PC-9 (cell line): ENCODE results near the gene OR2AT4. TPM values are rescaled to one million over a fixed set of nuclear protein-coding genes. Genes with fewer than 3 reads are reported as not detected.

Experiments used
- BruUV-seq: library from RNA; stranded (reverse); fragments of 400-500 nt; replicated peaks from 2 replicates; lab custom pipeline; 2021; lab: Mats Ljungman, UMichigan
- CTCF ChIA-PET: fragments of 300-600 bp; sonication (Branson Sonifier 250); formaldehyde crosslinking; loops from one replicate; lab custom pipeline; 2022; ENCODE audit warnings: antibody characterized with exemption; lab: Charles Lee
- POLR2A ChIA-PET: fragments of 300-600 bp; sonication (Branson Sonifier 250); formaldehyde crosslinking; loops from one replicate; lab custom pipeline; 2022; ENCODE audit warnings: antibody characterized with exemption; ENCODE audit not compliant: unreplicated experiment; lab: Charles Lee
- DNase-seq, 2 experiments: peaks; one replicate each; pipeline versions ENCODE4 v3.0.0 to v3.0.0-alpha.2; 2015 to 2022; ENCODE audit warnings: mixed read lengths in 1 of 2
- H2AFZ ChIP-seq: fragments of 200-600 bp; sonication (generic); 2 replicates; pipeline ENCODE4 v1.8.1; 2017; ENCODE audit warnings: antibody characterized with exemption
- H3F3A ChIP-seq: fragments of 200-600 bp; sonication (generic); 2 replicates; pipeline ENCODE4 v1.8.1; 2017; ENCODE audit warnings: antibody characterized with exemption, mild to moderate bottlenecking, low read depth; ENCODE audit not compliant: insufficient read depth
- H3K27ac ChIP-seq: fragments of 200-600 bp; sonication (generic); 2 replicates; pipeline ENCODE4 v1.6.1; 2016; ENCODE audit warnings: mixed run types
- H3K27me3 ChIP-seq: fragments of 200-600 bp; sonication (generic); 2 replicates; pipeline ENCODE4 v1.6.1; 2016; ENCODE audit warnings: low read depth, mixed run types; ENCODE audit not compliant: insufficient read depth
- H3K36me3 ChIP-seq: fragments of 200-600 bp; sonication (generic); 2 replicates; pipeline ENCODE4 v1.6.1; 2016; ENCODE audit warnings: low read depth, mixed run types
- H3K4me1 ChIP-seq: fragments of 200-600 bp; sonication (generic); replicated peaks from 2 replicates; pipeline ENCODE4 v1.6.1; 2016; ENCODE audit warnings: mixed run types; ENCODE audit not compliant: insufficient read depth
- H3K4me2 ChIP-seq: fragments of 200-600 bp; sonication (generic); 2 replicates; pipeline ENCODE4 v1.6.1; 2017; ENCODE audit warnings: mixed run types
- H3K4me3 ChIP-seq: fragments of 200-600 bp; sonication (generic); 2 replicates; pipeline ENCODE4 v1.6.1; 2016; ENCODE audit warnings: mixed run types
- H3K79me2 ChIP-seq: fragments of 200-600 bp; sonication (generic); 2 replicates; pipeline ENCODE4 v1.6.1; 2017; ENCODE audit warnings: low read depth, mixed run types
- H3K9me2 ChIP-seq: fragments of 200-600 bp; sonication (generic); 2 replicates; pipeline ENCODE4 v1.8.1; 2017; ENCODE audit warnings: mild to moderate bottlenecking; ENCODE audit not compliant: insufficient read depth
- H3K9me3 ChIP-seq: fragments of 200-600 bp; sonication (generic); 2 replicates; pipeline ENCODE4 v1.8.1; 2016; ENCODE audit warnings: low read depth; ENCODE audit not compliant: insufficient read depth
- H4K20me1 ChIP-seq: fragments of 200-600 bp; sonication (generic); 2 replicates; pipeline ENCODE4 v1.8.1; 2017; ENCODE audit not compliant: insufficient read depth
- CTCF ChIP-seq: fragments of 200-600 bp; sonication (generic); conservative IDR thresholded peaks from 2 replicates; pipeline ENCODE4 v1.6.1; 2017; ENCODE audit warnings: mixed run types, antibody characterized with exemption, mild to moderate bottlenecking, moderate library complexity
- EZH2 ChIP-seq: fragments of 200-600 bp; sonication (generic); IDR thresholded peaks from 2 replicates; pipeline ENCODE4 v1.8.0; 2017; ENCODE audit warnings: antibody characterized with exemption, low read depth
- intact Hi-C: fragments of 100-400 bp; cut with micrococcal nuclease; formaldehyde crosslinking; loops from one replicate; pipeline ENCODE4 v1.10.0; 2022; ENCODE audit not compliant: unreplicated experiment
- total RNA-seq: library from RNA; stranded (reverse); gene quantifications from 2 replicates; pipeline ENCODE4 v1.2.3, GENCODE V29; 2021

OR2AT4 gene
- total RNA-seq, 1 experiment from 2014 or later = 0.11 TPM

- no TSS peak for BruUV-seq
Measured at GRCh38 chr11:75035256-75035655, 61.4 kb downstream of the OR2AT4 start.

GRCh38 chr11:75033916-75034315 is 62.8 kb downstream of the OR2AT4 start:
- Histone ChIP-seq H3K79me2 (no peaks in the 10 kb centered on the region), H3K4me3 (no peak overlapping the region), H3K27me3 (peaks cover 10% of the 10 kb centered on the region; the same call in 1 of the 2 replicates), H3K36me3 (no peaks in the 10 kb centered on the region), H4K20me1 (no peaks in the 10 kb centered on the region), H3K9me3 (no peaks in the 10 kb centered on the region), H3K9me2 (no peaks in the 10 kb centered on the region), H3K27ac (no peak overlapping the region), H2AFZ (no peak overlapping the region), H3K4me2 (no peak overlapping the region), H3F3A (no peaks in the 10 kb centered on the region), H3K4me1 (0 out of 2 replicates have a peak, but pooled peaks cover 6% of the 10 kb centered on the region)
- POLR2A ChIA-PET = no interaction called here
- CTCF ChIA-PET = no interaction called here
- no TSS peak for BruUV-seq
- TF ChIP-seq EZH2 (no peak), CTCF (no peak)
- intact Hi-C loops = no loop called here
- no peak for DNase-seq

More at GRCh38 chr11:75035256-75035655, 61.4 kb downstream of the OR2AT4 start:
- H3K4me3 ChIP-seq = no peak overlapping the region
- 0 out of 2 replicates have a peak, but pooled peaks cover 3% of the 10 kb centered on the region for H4K20me1 ChIP-seq
- TF ChIP-seq CTCF = no peak
- ChIA-PET POLR2A (no interaction called here), CTCF (interaction anchor here (0.6 to 0.7 kb wide), 3 partner anchors 106 to 629 kb away, joined by 4 to 8 read pairs (median 7); no protein-coding TSS in a partner anchor)
- no peak overlapping the region for H3K27ac ChIP-seq
- H3K36me3 ChIP-seq = no peaks in the 10 kb centered on the region
- DNase-seq = peak in 1 of 2 experiments; percentile 11
- no peaks in the 10 kb centered on the region for H3K9me3 ChIP-seq
- H3K9me2 ChIP-seq = no peaks in the 10 kb centered on the region
- intact Hi-C loops = no loop called here
- H3K4me2 ChIP-seq = no peak overlapping the region
- no peaks in the 10 kb centered on the region for H3F3A ChIP-seq
- H3K27me3 ChIP-seq = 0 out of 2 replicates have a peak, but pooled peaks cover under 1% of the 10 kb centered on the region
- H2AFZ ChIP-seq = no peak overlapping the region
- H3K79me2 ChIP-seq = no peaks in the 10 kb centered on the region
- 0 out of 2 replicates have a peak, but pooled peaks cover 6% of the 10 kb centered on the region for H3K4me1 ChIP-seq

GRCh38 chr11:75032550-75032935 is 64.1 kb downstream of the OR2AT4 start:
- Histone ChIP-seq H3K9me3 (no peaks in the 10 kb centered on the region), H2AFZ (no peak overlapping the region), H3K4me2 (no peak overlapping the region), H3K4me1 (0 out of 2 replicates have a peak, but pooled peaks cover 6% of the 10 kb centered on the region), H3K27ac (no peak overlapping the region), H3K79me2 (no peaks in the 10 kb centered on the region), H4K20me1 (no peaks in the 10 kb centered on the region), H3K4me3 (no peak overlapping the region), H3K27me3 (peaks cover 22% of the 10 kb centered on the region), H3F3A (no peaks in the 10 kb centered on the region), H3K36me3 (no peaks in the 10 kb centered on the region), H3K9me2 (no peaks in the 10 kb centered on the region)
- intact Hi-C loops = no loop called here
- no peak for TF ChIP-seq CTCF
- no peak for TF ChIP-seq EZH2
- CTCF ChIA-PET = interaction anchor here (1.5 kb wide), 1 partner anchor 10 kb away, joined by 5 read pairs; no protein-coding TSS in a partner anchor
- BruUV-seq = no TSS peak
- peak in 1 of 2 experiments; percentile 26 for DNase-seq
- POLR2A ChIA-PET = no interaction called here
